Peyer's patch (tissue), 4 donors: ENCODE data around the gene KLRF2. TPM values are rescaled to one million over a fixed set of nuclear protein-coding genes. Genes with fewer than 3 reads are reported as not detected.

ENCODE experiments used
- DNase-seq, 3 donors: peaks; one replicate each; pipeline ENCODE4 v3.0.0-alpha.2; 2017 to 2019
- H3K27ac ChIP-seq, 4 donors: fragments of 200-600 bp; sonication (generic); one replicate each; pipeline ENCODE4 v1.5.1; 2016 to 2019
- H3K27me3 ChIP-seq, 2 donors: fragments of 200-600 bp; sonication (generic); one replicate each; pipeline ENCODE4 v1.5.1; 2019
- H3K36me3 ChIP-seq, 3 donors: fragments of 200-600 bp; sonication (generic); one replicate each; pipeline ENCODE4 v1.5.1; 2016 to 2019
- H3K4me1 ChIP-seq, 4 donors: fragments of 200-600 bp; sonication (generic); one replicate each; pipeline ENCODE4 v1.5.1; 2016 to 2019
- H3K4me3 ChIP-seq, 4 donors: fragments of 200-600 bp; sonication (generic); 1 replicate in 3 of 4; 2 replicates in 1 of 4; pipeline ENCODE4 v1.5.1; 2016 to 2019; ENCODE audit warnings: mild to moderate bottlenecking in 1 of 4
- H3K9me3 ChIP-seq, 4 donors: fragments of 200-600 bp; sonication (generic); one replicate each; pipeline ENCODE4 v1.5.1; 2016 to 2019; ENCODE audit warnings: mild to moderate bottlenecking in 1 of 4
- CTCF ChIP-seq, 6 experiments: fragments of 450-650 bp in 4 of 6; fragments of 200-600 bp in 2 of 6; sonication (generic) in 1 of 6; IDR thresholded peaks; one replicate each; pipeline ENCODE4 v1.5.1; 2017 to 2019; ENCODE audit warnings: antibody characterized with exemption in 6 of 6, mild to moderate bottlenecking in 3 of 6, moderate library complexity in 1 of 6
- POLR2A ChIP-seq, 2 donors: fragments of 450-650 bp; IDR thresholded peaks; one replicate each; pipeline ENCODE4 v1.5.1; 2017; ENCODE audit warnings: antibody characterized with exemption in 2 of 2, mild to moderate bottlenecking in 2 of 2, moderate library complexity in 2 of 2
- total RNA-seq, 4 donors: library from RNA; depleted of rRNA; stranded (reverse); fragments of >200 nt; gene quantifications; one replicate each; pipeline ENCODE4 v1.1.0, GENCODE V29; 2016

Gene KLRF2
- total RNA-seq, 4 donors from 2014 or later: not detected

GRCh38 chr12:9926876-9927275 lies 45.6 kb downstream of the KLRF2 start:
- H3K27me3 ChIP-seq: no peaks in the 10 kb centered on the region
- no peaks in the 10 kb centered on the region for H3K4me1 ChIP-seq
- H3K4me3 ChIP-seq: no peak overlapping the region
- no peak overlapping the region for H3K27ac ChIP-seq
- TF ChIP-seq POLR2A (IDR thresholded peaks at IDR 0.05) (no peak), CTCF (IDR thresholded peaks at IDR 0.05) (no peak)
- no peaks in the 10 kb centered on the region for H3K9me3 ChIP-seq
- H3K36me3 ChIP-seq: no peaks in the 10 kb centered on the region
- DNase-seq: no peak

GRCh38 chr12:9928607-9929006 lies 47.3 kb downstream of the KLRF2 start:
- no peaks in the 10 kb centered on the region for H3K9me3 ChIP-seq
- no peaks in the 10 kb centered on the region for H3K36me3 ChIP-seq
- H3K4me3 ChIP-seq: no peak overlapping the region
- no peak overlapping the region for H3K27ac ChIP-seq
- H3K4me1 ChIP-seq: no peaks in the 10 kb centered on the region
- no peak for TF ChIP-seq CTCF (IDR thresholded peaks at IDR 0.05)
- no peak for TF ChIP-seq POLR2A (IDR thresholded peaks at IDR 0.05)
- no peak for DNase-seq
- no peaks in the 10 kb centered on the region for H3K27me3 ChIP-seq

- Histone ChIP-seq H3K4me1 (no peaks in the 10 kb centered on the region), H3K36me3 (no peaks in the 10 kb centered on the region), H3K9me3 (no peaks in the 10 kb centered on the region), H3K4me3 (no peak overlapping the region), H3K27me3 (no peaks in the 10 kb centered on the region), H3K27ac (no peak overlapping the region)
- TF ChIP-seq CTCF (IDR thresholded peaks at IDR 0.05) (no peak), POLR2A (IDR thresholded peaks at IDR 0.05) (no peak)
- no peak for DNase-seq
Measured at GRCh38 chr12:9931245-9931644, 50.0 kb downstream of the KLRF2 start.

GRCh38 chr12:9932270-9932669 lies 51.0 kb downstream of the KLRF2 start, which contains the start of gene CLEC2A:
CLEC2A (minus strand) TSS chr12:9932370; CDS start chr12:9932329, 41 bp downstream.
- no peaks in the 10 kb centered on the region for H3K9me3 ChIP-seq
- H3K27me3 ChIP-seq: no peaks in the 10 kb centered on the region
- H3K36me3 ChIP-seq: no peaks in the 10 kb centered on the region
- no peak for DNase-seq
- H3K4me3 ChIP-seq: no peak within 1 kb of the TSS
- TF ChIP-seq POLR2A (IDR thresholded peaks at IDR 0.05) (no peak), CTCF (IDR thresholded peaks at IDR 0.05) (no peak)
- no peaks in the 10 kb centered on the region for H3K4me1 ChIP-seq
- no peak within 1 kb of the TSS for H3K27ac ChIP-seq

GRCh38 chr12:9933958-9934357 lies 52.7 kb downstream of the KLRF2 start:
- no peak for TF ChIP-seq CTCF (IDR thresholded peaks at IDR 0.05)
- no peaks in the 10 kb centered on the region for H3K27me3 ChIP-seq
- no peak for DNase-seq

GRCh38 chr12:9935026-9935425 lies 53.7 kb downstream of the KLRF2 start:
- no peak for DNase-seq
- TF ChIP-seq CTCF (IDR thresholded peaks at IDR 0.05): no peak
- TF ChIP-seq POLR2A (IDR thresholded peaks at IDR 0.05): no peak
- Histone ChIP-seq H3K27ac (no peak overlapping the region), H3K4me3 (no peak overlapping the region), H3K36me3 (no peaks in the 10 kb centered on the region), H3K4me1 (no peaks in the 10 kb centered on the region), H3K27me3 (no peaks in the 10 kb centered on the region), H3K9me3 (no peaks in the 10 kb centered on the region)

More at GRCh38 chr12:9933958-9934357, 52.7 kb downstream of the KLRF2 start:
- H3K4me1 ChIP-seq: no peaks in the 10 kb centered on the region
- H3K4me3 ChIP-seq: no peak overlapping the region
- no peaks in the 10 kb centered on the region for H3K9me3 ChIP-seq
- H3K36me3 ChIP-seq: no peaks in the 10 kb centered on the region
- no peak overlapping the region for H3K27ac ChIP-seq
